Ishikawa (cell line): ENCODE data around the gene EIF4ENIF1.

Experiments used
- EP300 ChIP-seq: IDR thresholded peaks from 2 replicates; pipeline ENCODE4 v1.6.1; 2012; ENCODE audit warnings: borderline replicate concordance
- MAX ChIP-seq: IDR thresholded peaks from 2 replicates; pipeline ENCODE4 v1.6.1; 2012
- RAD21 ChIP-seq: IDR thresholded peaks from 2 replicates; pipeline ENCODE4 v1.6.1; 2012; ENCODE audit warnings: low read depth
- USF1 ChIP-seq: IDR thresholded peaks from 2 replicates; pipeline ENCODE4 v1.6.1; 2012
- TF ChIP-seq, protein P1 (sequence below): IDR thresholded peaks from 2 replicates; pipeline ENCODE4 v1.6.1; 2012; ENCODE audit warnings: low read depth, mild to moderate bottlenecking

DNA sequence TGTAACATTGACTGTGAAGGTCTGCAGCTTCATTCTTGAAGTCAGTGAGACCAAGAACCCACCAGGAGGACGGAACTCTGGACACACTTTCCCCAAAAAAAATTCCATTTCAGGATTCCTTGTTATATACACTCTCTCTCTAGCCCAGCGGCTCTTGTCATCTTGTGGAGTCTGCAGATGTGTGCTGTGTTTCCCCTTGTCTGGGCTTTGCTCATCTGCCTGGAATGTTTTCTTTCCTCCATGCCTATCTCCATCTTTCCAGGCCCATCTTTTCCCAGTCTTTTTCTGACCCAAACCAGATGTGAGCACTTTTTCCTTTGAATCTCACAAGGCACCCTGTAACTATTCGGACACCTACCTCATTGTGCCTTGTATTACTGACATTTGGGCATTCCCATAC is 95.3 kb downstream of the EIF4ENIF1 start:
- TF ChIP-seq RAD21 = no peak
- no peak for TF ChIP-seq USF1
- no peak for TF ChIP-seq EP300
- no peak for TF ChIP-seq MAX
- TF ChIP-seq, protein P1, sequence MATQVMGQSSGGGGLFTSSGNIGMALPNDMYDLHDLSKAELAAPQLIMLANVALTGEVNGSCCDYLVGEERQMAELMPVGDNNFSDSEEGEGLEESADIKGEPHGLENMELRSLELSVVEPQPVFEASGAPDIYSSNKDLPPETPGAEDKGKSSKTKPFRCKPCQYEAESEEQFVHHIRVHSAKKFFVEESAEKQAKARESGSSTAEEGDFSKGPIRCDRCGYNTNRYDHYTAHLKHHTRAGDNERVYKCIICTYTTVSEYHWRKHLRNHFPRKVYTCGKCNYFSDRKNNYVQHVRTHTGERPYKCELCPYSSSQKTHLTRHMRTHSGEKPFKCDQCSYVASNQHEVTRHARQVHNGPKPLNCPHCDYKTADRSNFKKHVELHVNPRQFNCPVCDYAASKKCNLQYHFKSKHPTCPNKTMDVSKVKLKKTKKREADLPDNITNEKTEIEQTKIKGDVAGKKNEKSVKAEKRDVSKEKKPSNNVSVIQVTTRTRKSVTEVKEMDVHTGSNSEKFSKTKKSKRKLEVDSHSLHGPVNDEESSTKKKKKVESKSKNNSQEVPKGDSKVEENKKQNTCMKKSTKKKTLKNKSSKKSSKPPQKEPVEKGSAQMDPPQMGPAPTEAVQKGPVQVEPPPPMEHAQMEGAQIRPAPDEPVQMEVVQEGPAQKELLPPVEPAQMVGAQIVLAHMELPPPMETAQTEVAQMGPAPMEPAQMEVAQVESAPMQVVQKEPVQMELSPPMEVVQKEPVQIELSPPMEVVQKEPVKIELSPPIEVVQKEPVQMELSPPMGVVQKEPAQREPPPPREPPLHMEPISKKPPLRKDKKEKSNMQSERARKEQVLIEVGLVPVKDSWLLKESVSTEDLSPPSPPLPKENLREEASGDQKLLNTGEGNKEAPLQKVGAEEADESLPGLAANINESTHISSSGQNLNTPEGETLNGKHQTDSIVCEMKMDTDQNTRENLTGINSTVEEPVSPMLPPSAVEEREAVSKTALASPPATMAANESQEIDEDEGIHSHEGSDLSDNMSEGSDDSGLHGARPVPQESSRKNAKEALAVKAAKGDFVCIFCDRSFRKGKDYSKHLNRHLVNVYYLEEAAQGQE = no peak
